ENCODE measurements around the gene CBX8. TPM values are rescaled to one million over a fixed set of nuclear protein-coding genes. Genes with fewer than 3 reads are reported as not detected.

The CBX8 gene
- total RNA-seq, 1 donor from 2014 or later: 7.5 TPM

- intact Hi-C loops (cut with micrococcal nuclease): no loop called here
- Histone ChIP-seq H3K4me3 (no peak overlapping the region), H3K9me3 (replicated peaks) (no peaks in the 10 kb centered on the region), H3K4me1 (peaks cover 17% of the 10 kb centered on the region), H3K27me3 (ENCODE audit: low read depth) (peaks cover 62% of the 10 kb centered on the region), H3K27ac (replicated peaks) (no peak overlapping the region), H3K36me3 (no peaks in the 10 kb centered on the region)
- no peak for TF ChIP-seq CTCF (IDR thresholded peaks at IDR 0.05; ENCODE audit: borderline replicate concordance)
- DNase-seq: no peak
These were observed 13.0 kb downstream of the CBX8 start for GRCh38 chr17:79783891-79784290.

GRCh38 chr17:79781736-79782575 is 14.9 kb downstream of the CBX8 start:
- no peak for TF ChIP-seq CTCF (IDR thresholded peaks at IDR 0.05; ENCODE audit: borderline replicate concordance)
- Histone ChIP-seq H3K4me1 (peaks cover 32% of the 10 kb centered on the region), H3K27me3 (ENCODE audit: low read depth) (peaks cover 56% of the 10 kb centered on the region), H3K9me3 (replicated peaks) (no peaks in the 10 kb centered on the region), H3K4me3 (no peak overlapping the region), H3K36me3 (no peaks in the 10 kb centered on the region), H3K27ac (replicated peaks) (no peak overlapping the region)
- no peak for DNase-seq
- intact Hi-C loops (cut with micrococcal nuclease): no loop called here

- Histone ChIP-seq H3K27ac (replicated peaks) (no peak overlapping the region), H3K9me3 (replicated peaks) (no peaks in the 10 kb centered on the region), H3K4me1 (peaks cover 35% of the 10 kb centered on the region), H3K4me3 (no peak overlapping the region), H3K36me3 (no peaks in the 10 kb centered on the region), H3K27me3 (ENCODE audit: low read depth) (peaks cover 59% of the 10 kb centered on the region)
- intact Hi-C loops (cut with micrococcal nuclease): no loop called here
- DNase-seq: no peak
- no peak for TF ChIP-seq CTCF (IDR thresholded peaks at IDR 0.05; ENCODE audit: borderline replicate concordance)
These were observed 15.7 kb downstream of the CBX8 start for GRCh38 chr17:79781012-79781650.

- Histone ChIP-seq H3K4me3 (no peak overlapping the region), H3K27me3 (ENCODE audit: low read depth) (peaks cover 61% of the 10 kb centered on the region), H3K4me1 (peaks cover 29% of the 10 kb centered on the region), H3K36me3 (no peaks in the 10 kb centered on the region), H3K9me3 (replicated peaks) (no peaks in the 10 kb centered on the region), H3K27ac (replicated peaks) (no peak overlapping the region)
- no peak for TF ChIP-seq CTCF (IDR thresholded peaks at IDR 0.05; ENCODE audit: borderline replicate concordance)
- intact Hi-C loops (cut with micrococcal nuclease): no loop called here
- no peak for DNase-seq
These were observed 17.1 kb downstream of the CBX8 start for GRCh38 chr17:79779661-79780365.

GRCh38 chr17:79779084-79779529 is 17.8 kb downstream of the CBX8 start:
- Histone ChIP-seq H3K27ac (replicated peaks) (no peak overlapping the region), H3K27me3 (ENCODE audit: low read depth) (peaks cover 61% of the 10 kb centered on the region), H3K4me3 (peak overlapping the region; percentile 91), H3K9me3 (replicated peaks) (no peaks in the 10 kb centered on the region), H3K36me3 (no peaks in the 10 kb centered on the region), H3K4me1 (peaks cover 29% of the 10 kb centered on the region)
- no peak for DNase-seq
- TF ChIP-seq CTCF (IDR thresholded peaks at IDR 0.05; ENCODE audit: borderline replicate concordance): no peak
- intact Hi-C loops (cut with micrococcal nuclease): no loop called here

All from left ventricle myocardium inferior (tissue), 1 donor.